GM19395 (cell line): ENCODE data around the gene NACC1.

ENCODE experiments used
- ATAC-seq: cut with Tn5 transposase; IDR thresholded peaks from one replicate; pipeline ENCODE4 v1.9.1; 2021; ENCODE audit warnings: mild to moderate bottlenecking, moderate library complexity; ENCODE audit not compliant: unreplicated experiment

NACC1 gene

DNA sequence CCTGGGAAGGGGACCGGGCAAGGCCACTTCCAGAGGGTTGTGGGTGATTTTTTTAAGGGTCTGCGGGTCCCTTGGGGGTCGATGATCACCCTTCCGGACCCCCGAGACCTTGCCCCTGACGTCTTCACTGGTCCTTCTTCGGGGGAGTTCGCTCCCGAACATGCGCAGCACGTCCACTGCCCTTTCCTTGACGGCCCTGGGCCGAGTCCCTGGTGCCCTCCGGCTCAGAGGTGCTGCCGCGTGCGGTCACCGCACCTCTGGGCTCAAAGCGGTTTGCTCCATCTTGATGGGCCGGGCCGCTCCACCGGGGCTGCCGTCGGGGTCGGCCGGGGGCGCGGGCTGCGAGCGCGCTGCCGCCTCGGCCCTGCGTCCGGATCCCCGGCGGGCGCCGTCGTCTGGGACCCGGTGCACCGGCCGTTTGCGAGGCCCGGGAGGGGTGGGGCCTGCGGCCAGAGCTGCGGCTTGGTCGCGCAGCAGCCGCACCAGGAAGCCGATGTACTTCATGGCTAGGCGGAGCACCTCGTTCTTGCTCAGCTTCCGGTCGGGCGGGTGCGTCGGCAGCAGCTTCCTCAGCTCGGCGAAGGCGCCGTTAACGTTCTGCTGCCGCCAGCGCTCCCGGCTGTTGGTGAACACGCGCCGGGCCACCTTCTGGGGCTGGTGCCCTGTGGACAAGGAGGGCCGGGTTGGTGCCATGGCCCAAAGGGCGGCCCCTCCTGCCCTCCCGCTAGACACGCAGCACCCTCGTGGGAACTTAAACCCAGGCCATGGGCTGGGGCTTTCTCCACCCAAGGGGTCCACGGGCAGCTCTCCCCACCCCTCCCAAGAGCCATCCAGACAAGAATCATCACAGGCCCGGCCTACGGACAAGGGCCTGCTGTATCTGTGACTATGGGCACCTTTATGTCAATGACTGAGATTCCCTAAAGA is 18.7 kb upstream of the NACC1 start:
- no peak for ATAC-seq

DNA sequence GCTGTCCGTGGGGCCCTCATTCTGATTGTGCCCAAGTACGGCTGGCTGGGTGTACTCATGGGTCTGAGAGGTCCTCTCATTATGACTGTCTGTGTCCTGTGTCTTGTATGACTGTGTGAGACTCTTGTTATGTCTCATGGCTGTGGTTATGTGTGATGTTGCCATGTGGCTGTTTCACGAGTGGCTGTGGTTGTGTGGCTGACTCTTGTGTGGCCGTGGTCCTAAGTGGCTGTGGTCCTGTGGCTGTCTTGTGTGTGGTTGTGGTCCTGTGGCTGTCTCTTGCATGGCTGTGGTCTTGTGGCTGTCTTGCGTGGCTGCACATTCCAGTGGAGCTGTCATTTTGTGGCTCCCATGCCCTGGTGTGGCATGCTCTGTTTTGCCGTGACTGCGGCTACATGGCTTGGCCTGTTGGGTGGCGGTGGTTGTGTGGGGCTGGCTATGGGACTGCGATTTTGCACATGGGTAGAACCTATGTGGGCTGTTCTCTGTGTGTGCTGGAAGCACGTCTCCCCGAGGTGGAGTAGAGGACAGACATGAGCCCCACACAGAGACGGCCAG is 18.0 kb upstream of the NACC1 start:
- ATAC-seq = no peak

DNA sequence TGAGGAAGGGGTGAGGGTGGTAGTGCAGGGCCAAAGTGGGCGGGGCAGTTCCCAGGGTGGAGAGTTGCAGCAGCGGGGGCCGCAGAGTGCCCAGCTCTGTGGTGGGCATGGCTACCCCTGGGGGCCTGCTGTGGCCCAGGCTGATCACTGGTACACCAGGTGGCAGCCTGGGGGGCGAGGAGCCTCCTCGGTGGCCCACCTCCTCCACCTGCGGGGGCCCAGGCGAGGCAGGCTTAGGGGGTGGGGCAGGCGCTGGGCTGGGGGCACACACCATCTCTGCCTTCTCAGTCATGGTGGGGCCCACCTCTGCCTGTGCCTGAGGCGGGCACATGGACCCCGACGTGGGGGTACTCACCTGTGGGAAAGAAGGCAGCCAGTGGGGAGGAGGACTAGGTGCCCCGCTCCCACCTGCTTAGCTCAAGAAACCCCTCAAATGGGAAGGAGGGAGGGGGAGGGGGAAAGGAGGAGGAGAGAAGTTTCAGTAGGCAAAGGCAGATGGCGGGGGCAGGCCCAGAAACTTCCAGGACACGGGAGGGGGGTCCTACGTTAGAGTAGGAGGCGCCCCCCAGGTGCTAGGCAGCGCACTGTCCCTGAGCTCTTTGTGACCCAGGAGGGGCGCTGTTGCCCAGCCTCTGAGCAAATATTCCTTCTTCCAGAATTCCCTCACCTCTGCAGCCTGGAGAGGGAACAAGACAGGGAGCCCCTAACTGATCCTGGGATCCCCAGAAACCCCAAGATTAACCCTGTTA is 17.0 kb upstream of the NACC1 start:
- ATAC-seq = no peak

DNA sequence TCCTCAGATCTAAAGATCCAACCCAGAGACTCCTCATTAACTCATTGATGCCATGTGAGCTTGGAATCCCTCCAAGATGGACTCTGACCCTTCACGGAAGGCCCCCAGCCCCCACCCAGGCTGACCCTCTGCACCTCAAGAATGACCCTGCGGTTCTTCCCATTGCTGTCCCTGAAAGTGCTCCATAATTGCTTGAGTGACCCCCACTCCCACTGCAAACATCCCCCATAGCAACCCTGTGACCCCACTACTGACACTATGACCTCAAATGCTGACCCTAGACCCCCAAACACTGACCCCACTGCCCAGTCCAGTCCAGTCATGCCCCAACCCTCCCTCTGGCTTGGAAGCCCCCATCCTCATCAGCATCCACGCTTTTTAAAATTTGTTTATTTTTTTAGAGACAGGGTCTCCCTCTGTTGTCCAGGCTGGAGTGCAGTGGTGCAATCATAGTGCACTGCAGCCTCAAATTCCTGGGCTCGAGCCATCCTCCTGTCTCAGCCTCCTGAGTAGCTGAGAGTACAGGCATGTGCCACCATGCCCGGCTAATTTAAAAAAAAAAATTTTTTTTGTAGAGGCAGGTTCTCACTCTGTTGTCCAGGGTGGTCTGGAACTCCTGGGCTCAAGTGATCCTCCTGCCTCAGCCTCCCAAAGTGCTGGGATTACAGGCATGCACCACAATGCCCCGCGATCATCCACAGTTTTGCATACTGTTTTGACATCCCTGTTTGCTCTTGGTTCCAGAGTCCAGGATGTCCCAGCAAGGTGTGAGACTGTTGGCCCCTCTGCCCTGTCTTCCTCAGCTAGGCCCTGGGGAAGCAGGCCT is 16.3 kb upstream of the NACC1 start:
- no peak for ATAC-seq

DNA sequence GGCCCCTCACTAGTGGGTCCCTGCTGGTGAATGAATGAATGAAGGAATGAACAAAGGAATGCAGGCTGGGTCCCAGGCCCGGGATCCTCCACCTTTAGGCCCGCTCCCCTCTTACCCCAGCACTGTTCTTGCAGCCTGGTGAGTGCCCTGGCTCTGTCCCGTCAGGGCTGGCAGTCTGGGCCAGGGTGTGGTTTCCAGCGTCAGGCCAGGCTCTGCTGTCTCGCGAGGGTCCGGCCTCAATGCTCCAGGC is 15.7 kb upstream of the NACC1 start:
- ATAC-seq = no peak

DNA sequence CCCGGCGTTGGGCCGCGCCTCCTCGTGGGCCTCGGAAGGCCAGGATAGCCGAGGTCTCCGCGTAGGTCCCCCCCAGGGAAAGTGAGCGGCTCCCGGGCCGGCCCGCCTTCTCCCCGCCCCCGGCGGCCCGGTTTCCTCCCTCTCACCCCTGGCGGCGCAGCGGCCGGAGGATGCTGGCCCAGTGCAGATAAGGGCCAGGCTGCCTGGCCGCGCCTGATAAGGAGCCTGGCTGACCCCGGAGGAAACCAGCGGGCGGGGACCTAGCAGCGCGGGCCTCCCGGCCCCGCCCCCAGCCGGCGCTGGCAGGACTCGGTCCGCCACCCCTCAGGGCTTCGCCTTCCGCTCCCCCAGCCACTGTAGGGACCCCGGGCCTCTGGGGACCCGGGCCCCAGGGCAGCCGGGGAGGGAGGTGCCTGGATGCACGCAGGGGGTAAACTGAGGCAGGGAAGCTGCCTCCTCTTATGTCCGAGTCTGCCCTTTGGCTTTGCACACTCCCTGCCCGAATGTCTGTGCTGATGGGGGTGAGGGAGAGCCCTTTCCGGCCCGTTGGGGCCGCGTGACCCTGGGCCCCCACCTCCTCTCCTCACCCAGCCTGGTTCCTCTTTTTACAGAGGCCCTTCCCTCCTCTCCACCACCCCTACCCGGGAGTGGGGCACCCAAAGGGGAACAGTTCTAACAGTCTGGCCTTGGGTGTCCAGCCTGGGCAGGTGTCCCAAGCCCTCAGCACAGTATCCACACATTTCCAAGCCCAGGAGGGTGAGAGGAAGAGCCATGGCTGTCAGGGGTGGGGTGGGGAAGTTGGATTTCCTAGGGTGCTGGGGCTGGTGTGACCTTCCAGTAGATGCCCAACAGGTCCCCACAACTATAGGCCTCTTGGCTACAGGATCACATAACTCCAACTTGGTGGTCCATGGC is 15.1 kb upstream of the NACC1 start, which contains the start of gene LYL1:
TSS of gene LYL1 (minus strand) at position 193 of the 915 bp plus-strand sequence. CDS start 1,687 bp downstream, outside the sequence.
- ATAC-seq = peak; percentile 59

DNA sequence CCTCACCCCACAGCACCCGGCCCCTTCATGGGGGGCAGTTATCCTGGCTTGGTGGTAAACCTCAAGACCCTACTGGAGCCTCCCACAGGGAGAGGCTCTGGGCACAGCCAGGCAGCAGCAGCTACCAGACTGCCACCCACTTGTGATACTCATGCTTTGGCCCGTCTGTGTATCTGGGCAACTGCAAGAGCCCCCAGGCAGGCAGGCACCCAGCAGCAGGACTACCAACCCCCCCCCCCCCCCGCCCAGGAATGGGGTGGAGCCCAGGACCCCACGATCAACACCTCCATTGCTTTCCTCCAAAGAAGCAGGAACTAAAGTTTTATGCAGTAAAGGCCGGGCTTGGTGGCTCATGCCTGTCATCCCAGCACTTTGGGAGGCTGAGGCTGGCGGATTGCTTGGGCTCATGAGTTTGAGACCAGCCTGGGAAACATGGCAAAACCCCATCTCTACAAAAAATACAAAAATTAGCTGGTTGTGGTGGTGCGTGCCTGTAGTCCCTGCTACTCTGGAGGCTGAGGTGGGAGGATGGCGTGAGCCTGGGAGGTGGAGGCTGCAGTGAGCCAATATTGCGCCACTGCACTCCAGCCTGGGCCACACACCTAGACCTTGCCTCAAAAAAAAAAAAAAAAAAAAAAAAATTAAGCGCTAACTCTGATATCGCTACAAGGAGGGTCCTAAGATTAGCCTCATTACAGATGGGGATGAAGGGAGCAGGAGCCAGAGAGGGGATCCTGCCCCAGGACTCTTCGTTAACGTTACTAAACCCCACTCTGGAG is 14.3 kb upstream of the NACC1 start:
- no peak for ATAC-seq

DNA sequence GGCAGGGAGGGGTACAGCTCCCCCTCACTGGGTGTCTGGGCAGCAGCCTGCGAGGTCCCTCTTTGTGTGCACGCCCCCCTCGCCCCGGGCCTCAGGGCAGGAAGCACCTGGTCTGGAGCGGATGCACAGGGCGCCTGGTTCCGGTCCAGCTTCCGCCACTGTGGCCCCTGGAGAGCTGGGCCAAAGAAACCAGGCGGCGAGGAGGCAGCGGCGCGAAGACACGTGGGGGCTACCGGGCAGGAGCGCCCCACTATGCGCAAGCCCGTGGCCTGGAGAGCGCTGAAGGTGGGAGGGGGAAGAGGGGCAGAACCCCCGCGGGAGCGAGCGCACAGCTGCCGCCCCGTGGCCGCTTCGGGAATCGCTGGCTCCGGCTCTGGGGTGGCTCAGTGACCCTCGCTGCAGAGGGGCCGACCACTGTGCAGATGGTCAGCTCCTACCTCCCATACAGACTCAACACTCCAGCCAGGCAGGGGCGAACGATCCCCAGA is 13.7 kb upstream of the NACC1 start:
- ATAC-seq = no peak

DNA sequence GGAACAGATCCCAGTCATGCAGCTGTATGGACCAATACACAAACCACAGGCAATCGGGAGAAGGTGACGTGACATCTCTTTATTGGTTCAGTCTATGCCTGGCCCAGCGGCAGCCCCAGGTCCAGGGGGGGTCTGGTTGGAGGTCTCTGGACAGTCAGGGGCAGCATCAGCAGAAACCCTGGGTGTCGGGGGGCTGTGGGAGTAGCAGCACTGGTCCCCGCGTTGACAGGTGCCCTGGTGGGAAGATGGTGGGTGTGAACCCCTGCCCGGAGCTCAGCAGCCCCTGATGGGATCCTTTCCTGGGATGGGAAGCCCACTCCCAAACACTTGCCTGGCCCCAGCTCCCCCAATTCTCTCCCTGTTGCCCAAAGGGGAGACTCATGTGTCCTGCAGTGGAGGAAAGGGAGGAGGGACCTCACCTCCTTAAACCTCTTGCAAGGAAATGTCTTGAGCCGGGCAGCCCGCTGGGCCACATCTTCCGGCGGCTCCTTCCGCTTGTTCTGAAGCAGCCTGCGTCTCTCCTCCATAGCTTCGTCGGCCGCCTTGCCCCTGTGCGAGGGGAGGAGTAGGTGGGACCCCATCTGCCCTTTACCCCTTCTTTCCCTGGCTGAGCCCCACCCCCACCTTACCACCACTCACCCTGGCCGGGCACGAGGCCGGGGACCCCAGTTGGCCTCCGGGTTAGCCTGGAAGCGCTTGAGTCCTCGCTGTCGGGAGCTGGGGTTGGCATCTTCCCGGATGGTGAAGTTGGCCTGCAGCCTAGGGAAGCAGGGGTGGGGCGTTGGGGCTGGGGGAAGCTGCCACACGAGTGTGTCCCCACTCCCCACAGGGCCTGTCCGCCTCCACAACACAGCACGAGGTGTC is 13.0 kb upstream of the NACC1 start:
- ATAC-seq = no peak

DNA sequence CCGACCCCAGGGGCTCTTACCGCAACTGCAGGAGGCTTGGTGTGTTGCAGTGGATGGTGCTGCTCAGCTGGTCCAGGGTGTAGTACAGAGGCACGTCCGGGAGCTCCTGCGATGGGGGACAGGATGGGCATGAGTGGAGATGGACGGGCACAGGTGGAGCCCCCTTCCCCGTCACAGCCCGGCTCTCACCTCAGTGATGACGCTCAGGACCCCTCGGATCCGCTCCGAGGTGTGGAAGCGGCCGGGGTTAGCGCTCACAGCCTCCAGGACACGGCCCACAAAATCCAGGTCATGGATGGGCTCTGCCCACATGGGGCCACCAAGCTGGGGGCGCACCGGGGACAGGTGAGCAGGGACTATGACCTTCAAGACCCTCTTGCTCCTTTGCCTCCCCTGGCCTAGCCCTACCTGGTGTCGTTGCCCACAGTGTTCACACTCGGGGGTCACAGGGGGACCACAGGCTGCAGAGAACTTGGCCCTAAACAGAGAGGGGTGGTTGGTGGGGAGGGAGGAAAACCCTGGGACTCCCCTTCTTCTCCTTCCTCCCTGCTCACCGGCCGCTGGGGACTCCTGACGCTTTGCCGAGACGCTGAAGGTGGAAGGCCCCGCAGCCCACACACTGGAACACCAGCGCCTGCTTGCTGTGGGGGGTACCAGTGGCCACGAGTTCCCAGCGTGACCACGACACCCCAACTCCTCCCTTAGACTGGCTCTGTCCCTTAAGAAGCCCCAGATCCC is 8.5 kb upstream of the NACC1 start:
- ATAC-seq = no peak

DNA sequence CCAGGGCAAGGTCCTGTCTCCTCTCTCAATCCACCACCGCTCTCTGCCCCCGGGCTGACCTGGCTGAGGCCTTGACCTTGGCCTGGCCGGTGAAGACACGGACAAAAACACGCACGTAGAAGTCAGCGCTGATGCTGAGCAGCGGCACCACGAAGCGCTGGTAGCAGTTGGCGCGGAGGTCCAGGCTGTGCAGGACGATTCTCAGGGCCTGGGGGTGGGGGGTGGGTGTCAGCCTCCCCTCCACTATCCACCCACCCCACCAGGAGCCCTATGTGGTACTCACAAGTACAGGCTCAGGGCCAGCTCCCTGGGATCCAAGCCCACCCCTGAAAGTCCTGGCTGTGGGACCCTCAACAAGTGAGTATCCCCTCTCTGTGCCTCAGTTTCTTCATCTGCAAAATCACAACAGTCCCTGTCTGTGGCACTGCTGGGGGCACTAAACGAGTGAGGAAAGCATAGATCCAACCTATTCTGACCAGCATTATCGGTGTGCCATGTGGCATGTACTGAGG is 7.9 kb upstream of the NACC1 start:
- no peak for ATAC-seq

DNA sequence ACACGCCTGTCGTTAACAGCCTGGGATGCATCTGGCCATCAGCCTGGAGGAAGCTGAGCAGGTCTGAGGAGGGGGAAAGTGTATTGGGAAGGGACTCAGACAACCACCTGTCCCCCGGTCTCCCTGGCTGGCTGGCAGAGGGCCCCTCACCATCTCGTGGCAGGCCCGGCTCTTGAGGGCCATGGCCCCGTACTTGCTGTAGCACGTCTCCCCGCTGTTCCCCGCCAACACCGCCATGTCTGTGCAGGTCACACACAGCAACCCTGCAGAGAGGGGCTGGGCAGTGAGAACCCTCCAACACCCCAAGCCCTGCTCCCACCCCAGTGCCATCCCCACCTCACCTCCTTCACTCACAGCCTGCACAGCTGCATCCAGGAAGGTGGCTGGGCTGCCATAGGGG is 5.5 kb upstream of the NACC1 start:
- no peak for ATAC-seq

DNA sequence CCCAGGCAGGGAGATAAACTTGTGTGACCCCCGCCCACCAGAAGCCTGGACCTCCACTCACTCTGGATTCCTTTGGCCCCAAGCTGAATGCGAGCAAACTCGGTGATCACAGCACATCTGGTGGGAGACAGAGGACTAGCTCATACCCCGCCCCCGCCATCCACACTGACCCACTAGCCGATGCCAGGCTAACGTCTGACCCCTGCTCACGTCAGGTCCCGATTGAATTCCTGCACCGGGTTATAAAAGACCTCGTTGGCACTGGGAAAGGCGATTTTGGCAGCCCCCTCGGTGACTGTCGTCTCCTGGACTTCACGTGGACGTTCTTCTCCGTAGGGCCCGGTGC is 2.2 kb upstream of the NACC1 start:
- no peak for ATAC-seq

DNA sequence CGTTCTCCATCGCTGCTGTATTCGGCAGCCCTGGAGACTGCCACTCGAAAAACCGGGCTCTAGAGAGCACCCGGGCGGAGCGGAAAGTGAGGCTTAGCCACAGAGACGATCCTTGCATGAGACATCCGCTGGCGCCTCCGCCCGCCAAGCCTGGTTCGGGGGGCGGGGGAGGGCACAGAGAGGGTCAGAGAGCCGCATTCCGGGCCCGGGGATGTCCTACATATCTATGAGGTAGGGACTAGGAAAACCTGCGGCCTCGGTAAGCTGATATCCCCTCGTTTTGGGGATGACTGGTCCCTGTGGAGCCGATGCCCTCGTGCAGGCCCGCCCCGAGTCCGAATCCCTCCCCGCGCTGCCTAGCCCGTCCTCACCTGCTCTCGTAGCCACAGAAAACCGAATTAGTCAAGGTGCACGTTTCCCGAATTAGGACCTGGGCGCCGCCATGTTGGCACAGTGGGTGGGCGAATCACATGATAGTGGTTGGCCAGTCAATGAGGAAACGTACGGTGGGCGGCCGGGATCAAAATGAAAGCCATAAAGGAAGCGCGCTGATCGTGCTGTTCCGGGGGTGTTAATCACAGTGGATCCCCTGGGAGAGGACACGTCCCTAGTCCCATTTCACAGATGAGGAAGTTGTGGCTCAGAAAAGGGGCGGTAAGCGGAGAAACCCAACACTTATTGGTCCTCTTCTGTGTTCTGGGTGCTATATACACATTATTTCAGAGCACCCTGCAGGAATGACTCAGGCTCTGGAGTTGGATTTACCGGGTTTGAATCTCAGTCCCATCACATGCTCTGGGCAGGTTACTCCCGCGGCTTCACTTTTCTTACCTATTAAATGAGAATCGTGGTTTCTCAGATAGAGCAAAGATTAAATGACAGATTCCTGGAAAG is 1.5 kb upstream of the NACC1 start, which contains the start of gene TRMT1:
TSS of gene TRMT1 (minus strand) at position 459 of the 894 bp plus-strand sequence. CDS start at position 118, 341 bp downstream.
- ATAC-seq = peak; percentile 45

DNA sequence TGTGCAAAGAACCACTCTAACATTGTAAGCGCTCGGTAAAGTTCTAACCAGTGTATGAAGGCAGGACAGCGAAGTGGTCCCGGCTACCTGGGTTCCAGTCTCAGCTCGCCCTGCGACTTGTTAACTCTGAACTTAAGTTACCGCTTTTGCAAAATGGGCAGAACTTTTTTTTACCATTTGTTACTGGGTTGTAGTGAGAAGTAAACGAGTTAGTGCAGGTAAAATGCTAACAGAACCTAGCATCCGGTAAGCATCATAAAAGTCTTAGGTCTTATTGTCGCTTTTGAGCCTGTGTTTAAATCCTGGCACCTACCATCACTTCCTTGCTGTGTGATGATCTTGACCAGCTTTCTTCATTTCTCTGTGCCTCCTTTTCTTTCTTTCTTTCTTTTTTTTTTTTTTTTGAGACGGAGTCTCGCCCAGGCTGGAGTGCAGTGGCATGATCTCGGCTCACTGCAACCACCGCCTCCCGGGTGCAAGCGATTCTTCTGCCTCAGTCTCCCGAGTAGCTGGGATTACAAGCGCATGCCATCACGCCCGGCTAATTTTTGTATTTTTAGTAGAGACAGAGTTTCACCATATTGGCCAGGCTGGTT is 790 bp upstream of the NACC1 start:
- no peak for ATAC-seq
